IPS-15b (cell line): ENCODE measurements around the gene TRMT10C.
"Not testable (repeated sequence)": the region's sequence is repeated elsewhere in the genome, so short reads cannot be mapped to it uniquely, and the experiment has no call there.

ENCODE experiments used
- H3K27me3 ChIP-seq: one replicate; pipeline ENCODE4 v1.6.1; 2013; ENCODE audit warnings: low read length; ENCODE audit not compliant: control insufficient read depth, insufficient read depth
- H3K36me3 ChIP-seq: one replicate; pipeline ENCODE4 v1.6.1; 2013; ENCODE audit warnings: low read length; ENCODE audit not compliant: control insufficient read depth, insufficient read depth
- H3K4me1 ChIP-seq: one replicate; pipeline ENCODE4 v1.6.1; 2013; ENCODE audit warnings: mild to moderate bottlenecking, low read length; ENCODE audit not compliant: control insufficient read depth, insufficient read depth
- H3K4me3 ChIP-seq: one replicate; pipeline ENCODE4 v1.5.1; 2013; ENCODE audit warnings: low read depth, low read length
- H3K9ac ChIP-seq: one replicate; pipeline ENCODE4 v1.6.1; 2013; ENCODE audit warnings: low read depth, mild to moderate bottlenecking, low read length
- H3K9me3 ChIP-seq: one replicate; pipeline ENCODE4 v1.6.1; 2013; ENCODE audit warnings: mild to moderate bottlenecking, low read length; ENCODE audit not compliant: control insufficient read depth, insufficient read depth

TRMT10C gene

DNA sequence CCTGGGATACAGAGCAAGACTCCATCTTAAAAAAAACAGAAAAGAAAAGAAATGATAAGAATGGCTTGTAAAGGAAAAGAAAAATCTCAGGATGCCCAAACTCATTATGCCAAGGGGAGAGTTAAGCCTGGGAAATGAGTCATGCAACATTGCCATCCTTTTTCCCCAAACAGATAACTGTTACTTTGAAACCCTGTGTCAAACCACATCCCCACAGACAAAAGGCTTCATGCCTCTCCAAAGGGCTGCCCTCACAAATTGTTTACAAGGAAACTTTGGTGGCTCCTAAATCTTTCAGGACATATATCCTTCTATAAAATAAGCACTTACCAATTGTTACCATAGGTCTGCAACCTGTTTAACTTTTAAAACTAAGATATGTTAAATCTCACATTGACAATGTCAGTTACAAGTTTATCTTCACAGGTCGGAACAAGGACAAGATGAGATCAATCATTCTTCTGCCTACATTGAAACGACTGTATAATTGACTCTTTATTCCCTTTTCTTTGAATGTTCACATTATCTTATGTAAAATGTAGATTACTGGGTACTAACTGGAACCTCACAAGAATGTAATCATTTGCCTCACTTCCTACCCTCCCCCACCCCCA, 30.1 kb upstream of the TRMT10C start:
- H3K4me3 ChIP-seq: no peak overlapping the region
- no peaks in the 10 kb centered on the region for H3K27me3 ChIP-seq
- H3K4me1 ChIP-seq: no peaks in the 10 kb centered on the region
- no peaks in the 10 kb centered on the region for H3K9me3 ChIP-seq
- H3K36me3 ChIP-seq: no peaks in the 10 kb centered on the region
- no peak overlapping the region for H3K9ac ChIP-seq

DNA sequence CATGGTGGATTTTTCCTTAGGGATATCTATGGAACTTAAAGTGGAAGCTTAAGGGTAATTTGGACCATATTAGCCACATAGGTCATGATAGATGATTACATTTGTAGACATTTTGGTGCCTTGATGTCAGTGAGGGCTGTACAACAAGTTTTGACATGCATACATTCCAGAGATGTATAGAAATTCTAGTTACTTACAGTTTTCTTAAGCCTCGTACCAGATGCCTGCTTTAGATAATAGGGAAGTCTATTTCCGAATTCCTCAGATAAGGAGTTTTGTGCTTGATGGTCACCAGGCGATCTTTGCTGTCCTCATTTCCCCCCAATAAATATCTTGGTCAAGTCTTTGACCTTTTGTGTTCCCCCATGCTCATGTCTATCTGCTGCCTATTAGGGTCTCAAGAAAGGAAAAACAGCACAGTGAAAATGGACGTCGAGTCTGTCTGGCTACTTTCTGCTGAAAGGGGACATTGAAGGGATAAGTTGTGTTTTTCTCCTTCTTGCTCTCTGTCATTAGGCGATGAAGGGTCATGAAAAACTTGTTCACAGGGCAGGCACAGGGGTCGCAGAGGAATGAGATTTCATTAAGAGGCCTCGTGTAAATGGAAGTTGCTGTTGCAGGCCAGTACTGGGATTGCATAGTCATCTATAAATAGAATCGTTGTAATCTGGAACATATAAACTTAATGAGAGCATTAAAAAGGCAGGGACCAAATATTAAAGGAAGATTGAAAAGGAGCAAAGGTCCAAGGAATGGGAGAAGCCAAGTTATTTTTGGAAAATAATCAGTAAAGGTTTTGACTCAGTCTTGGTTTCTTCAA, 28.7 kb upstream of the TRMT10C start:
- Histone ChIP-seq H3K36me3 (no peaks in the 10 kb centered on the region), H3K9ac (no peak overlapping the region), H3K9me3 (no peaks in the 10 kb centered on the region), H3K27me3 (no peaks in the 10 kb centered on the region), H3K4me1 (no peaks in the 10 kb centered on the region), H3K4me3 (no peak overlapping the region)

DNA sequence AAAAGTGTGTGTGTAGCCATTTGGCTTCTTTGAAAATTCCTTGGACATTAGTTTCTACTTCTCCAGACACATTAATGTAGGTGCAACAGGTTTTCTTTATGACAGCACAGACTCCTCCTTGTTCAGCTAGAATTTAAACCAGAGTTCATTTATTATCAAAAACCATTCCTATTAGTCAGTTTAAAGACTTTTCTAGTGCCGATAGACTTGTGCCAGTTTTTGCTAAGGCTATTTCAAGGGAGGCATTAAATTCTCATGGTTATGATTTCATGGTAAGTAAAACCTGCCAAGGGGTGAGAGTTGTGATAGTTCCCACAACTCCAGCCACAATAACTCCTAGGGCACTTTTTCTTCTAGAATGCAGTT, 28.1 kb upstream of the TRMT10C start:
- no peaks in the 10 kb centered on the region for H3K27me3 ChIP-seq
- no peaks in the 10 kb centered on the region for H3K4me1 ChIP-seq
- no peaks in the 10 kb centered on the region for H3K36me3 ChIP-seq
- no peak overlapping the region for H3K9ac ChIP-seq
- H3K9me3 ChIP-seq: no peaks in the 10 kb centered on the region
- H3K4me3 ChIP-seq: no peak overlapping the region

DNA sequence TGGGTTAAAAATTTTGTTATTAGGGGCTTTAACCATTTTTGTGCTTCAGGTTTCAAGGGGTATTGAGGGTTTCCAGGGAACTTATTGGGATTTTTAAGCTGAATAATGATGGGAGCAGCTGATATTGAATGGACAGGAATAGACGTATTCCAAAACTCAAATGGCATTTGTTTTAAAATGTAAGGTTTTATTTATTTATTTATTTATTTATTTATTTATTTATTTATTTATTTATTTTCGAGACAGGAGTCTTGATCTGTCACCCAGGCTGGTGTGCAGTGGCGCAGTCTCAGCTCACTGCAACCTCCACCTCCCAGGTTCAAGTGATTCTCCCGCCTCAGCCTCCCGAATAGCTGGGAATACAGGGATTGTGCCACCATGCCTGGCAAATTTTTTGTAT, 26.4 kb upstream of the TRMT10C start:
- no peak overlapping the region for H3K4me3 ChIP-seq
- no peaks in the 10 kb centered on the region for H3K4me1 ChIP-seq
- H3K27me3 ChIP-seq: no peaks in the 10 kb centered on the region
- no peaks in the 10 kb centered on the region for H3K36me3 ChIP-seq
- H3K9ac ChIP-seq: no peak overlapping the region
- H3K9me3 ChIP-seq: no peaks in the 10 kb centered on the region

DNA sequence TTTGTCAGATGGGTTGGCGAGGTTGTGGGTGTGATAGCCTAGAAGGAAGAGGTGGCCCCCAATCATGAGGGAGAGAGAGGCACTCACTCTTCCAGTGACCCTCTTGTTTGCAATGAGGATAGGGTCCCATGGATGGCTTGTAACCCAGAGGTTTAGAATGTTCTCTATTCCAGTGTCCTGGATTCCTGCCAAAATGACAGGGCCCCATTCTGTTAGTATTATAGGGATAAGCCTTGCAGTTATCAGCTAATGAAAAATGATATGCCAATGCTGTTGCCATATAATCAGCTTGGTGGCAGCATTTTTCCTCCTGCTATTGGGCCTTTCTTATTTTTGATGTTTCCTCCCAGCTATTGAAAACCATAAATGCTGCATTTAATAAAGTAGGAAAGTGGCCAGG, 25.4 kb upstream of the TRMT10C start:
- Histone ChIP-seq H3K4me1 (no peaks in the 10 kb centered on the region), H3K4me3 (no peak overlapping the region), H3K9ac (no peak overlapping the region), H3K36me3 (no peaks in the 10 kb centered on the region), H3K27me3 (no peaks in the 10 kb centered on the region), H3K9me3 (no peaks in the 10 kb centered on the region)

- H3K9me3 ChIP-seq, H3K4me1 ChIP-seq, H3K4me3 ChIP-seq, H3K27me3 ChIP-seq, H3K36me3 ChIP-seq, H3K9ac ChIP-seq: not testable (repeated sequence)
These were observed 24.7 kb upstream of the TRMT10C start for GRCh38 chr3:101536955-101537354.

DNA sequence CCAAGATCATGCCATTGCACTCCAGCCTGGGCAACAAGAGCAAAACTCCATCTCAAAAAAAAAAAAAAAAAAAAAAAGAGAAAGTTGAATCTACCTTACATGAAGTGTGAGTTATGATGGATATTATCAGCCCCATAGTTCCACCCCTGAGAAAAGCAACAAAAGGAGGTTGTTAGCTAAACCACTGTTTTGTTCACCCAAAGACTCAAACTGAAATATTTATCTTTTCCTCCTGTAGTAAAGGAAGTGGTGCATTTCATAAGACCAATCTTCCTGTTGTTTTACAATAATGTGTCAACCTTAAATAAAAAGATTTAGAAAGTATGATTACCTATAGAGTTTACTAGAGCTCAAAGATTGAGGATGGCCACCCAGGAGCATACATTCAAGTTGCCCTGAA, 18.7 kb upstream of the TRMT10C start:
- Histone ChIP-seq H3K4me3 (no peak overlapping the region), H3K4me1 (peaks cover 6% of the 10 kb centered on the region), H3K36me3 (no peaks in the 10 kb centered on the region), H3K27me3 (no peaks in the 10 kb centered on the region), H3K9ac (no peak overlapping the region), H3K9me3 (peaks cover 3% of the 10 kb centered on the region)

DNA sequence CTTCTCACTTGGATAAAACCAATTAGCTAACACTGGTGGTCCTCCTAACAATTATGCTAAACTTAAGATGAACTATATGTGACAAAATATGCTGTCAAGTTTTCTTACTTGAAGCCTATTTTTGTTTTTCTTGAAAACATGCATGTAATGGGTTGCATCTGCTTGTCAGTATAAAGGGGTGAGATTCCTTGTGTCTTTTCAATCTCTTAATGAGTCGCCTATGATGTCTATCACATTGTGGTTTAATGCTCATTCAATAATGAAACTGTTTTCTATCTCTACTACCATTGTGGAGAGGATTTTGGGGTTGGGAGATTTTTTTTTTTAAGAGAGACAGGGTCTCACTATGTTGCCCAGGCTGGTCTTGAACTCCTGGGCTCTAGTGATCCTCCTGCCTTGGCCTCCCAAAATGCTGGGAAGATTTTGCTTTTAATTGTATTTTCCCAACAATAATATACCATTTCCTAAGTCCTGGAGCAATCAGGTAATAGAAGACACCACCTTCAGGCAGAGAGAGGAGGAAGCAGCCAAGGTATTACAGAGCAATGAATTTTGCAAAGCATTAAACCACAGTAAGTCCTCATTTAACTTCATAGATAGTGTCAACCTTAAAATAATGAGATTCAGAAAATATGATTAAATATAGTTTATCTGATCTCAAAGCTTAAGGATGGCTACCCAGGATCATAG, 17.4 kb upstream of the TRMT10C start:
- H3K9ac ChIP-seq: no peak overlapping the region
- H3K27me3 ChIP-seq: no peaks in the 10 kb centered on the region
- H3K36me3 ChIP-seq: no peaks in the 10 kb centered on the region
- peaks cover 3% of the 10 kb centered on the region for H3K9me3 ChIP-seq
- no peak overlapping the region for H3K4me3 ChIP-seq
- peaks cover 14% of the 10 kb centered on the region for H3K4me1 ChIP-seq

DNA sequence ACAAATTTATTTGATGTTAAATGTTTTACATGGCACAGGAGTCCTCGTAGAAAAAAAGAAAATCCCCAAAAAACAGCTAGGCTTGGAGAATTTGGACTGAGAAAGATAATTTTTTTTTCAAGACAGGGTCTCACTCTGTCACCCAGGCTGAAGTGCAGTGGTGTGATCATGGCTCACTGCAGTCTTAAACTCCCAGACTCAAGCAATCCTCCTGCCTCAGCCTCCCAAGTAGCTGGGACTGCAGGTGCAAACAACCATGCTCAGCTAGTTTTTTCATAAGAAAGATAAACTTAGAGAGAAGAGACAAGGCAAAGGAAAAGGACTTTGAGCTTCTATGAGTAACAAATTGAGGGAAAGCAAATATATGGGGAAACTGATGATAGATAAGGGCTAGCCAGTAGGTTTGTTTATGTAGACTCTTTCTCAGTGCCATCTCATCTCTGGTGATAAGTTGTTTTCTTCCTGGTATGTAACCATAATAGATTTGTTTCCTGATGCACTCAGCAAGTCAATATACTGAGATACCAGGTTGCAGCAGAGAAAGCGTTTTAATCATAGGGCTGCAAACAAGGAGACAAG, 13.1 kb upstream of the TRMT10C start:
- no peak overlapping the region for H3K9ac ChIP-seq
- peaks cover 5% of the 10 kb centered on the region for H3K9me3 ChIP-seq
- H3K4me1 ChIP-seq: peaks cover 13% of the 10 kb centered on the region
- no peaks in the 10 kb centered on the region for H3K27me3 ChIP-seq
- H3K36me3 ChIP-seq: no peaks in the 10 kb centered on the region
- no peak overlapping the region for H3K4me3 ChIP-seq

- peaks cover 10% of the 10 kb centered on the region for H3K4me1 ChIP-seq
These were observed 12.2 kb upstream of the TRMT10C start for GRCh38 chr3:101549473-101549872.

DNA sequence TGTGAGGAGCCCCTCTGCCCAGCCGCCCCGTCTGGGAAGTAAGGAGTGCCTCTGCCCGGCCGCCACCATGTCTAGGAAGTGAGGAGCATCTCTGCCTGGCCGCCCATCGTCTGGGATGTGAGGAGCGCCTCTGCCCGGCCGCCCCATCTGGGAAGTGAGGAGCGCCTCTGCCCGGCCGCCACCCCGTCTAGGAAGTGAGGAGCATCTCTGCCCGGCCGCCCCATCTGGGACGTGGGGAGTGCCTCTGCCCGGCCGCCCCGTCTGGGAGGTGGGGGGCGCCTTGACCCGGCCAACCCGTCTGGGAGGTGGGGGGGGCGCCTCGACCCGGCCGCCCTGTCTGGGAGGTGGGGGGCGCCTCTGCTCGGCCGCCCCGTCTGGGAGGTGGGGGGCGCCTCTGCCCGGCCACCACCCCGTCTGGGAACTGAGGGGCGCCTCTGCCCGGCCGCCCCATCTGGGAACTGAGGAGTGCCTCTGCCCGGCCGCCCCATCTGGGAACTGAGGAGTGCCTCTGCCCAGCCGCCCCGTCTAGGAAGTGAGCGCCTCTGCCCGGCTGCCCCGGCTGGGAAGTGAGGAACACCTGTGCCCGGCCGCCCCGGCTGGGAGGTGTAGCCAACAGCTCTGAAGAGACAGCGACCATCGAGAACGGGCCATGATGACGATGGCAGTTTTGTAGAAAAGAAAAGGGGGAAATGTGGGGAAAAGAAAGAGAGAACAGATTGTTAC, 10.1 kb upstream of the TRMT10C start:
- H3K4me3 ChIP-seq, H3K27me3 ChIP-seq, H3K36me3 ChIP-seq, H3K4me1 ChIP-seq, H3K9ac ChIP-seq, H3K9me3 ChIP-seq: not testable (repeated sequence)

More at GRCh38 chr3:101549473-101549872, 12.2 kb upstream of the TRMT10C start:
- no peaks in the 10 kb centered on the region for H3K27me3 ChIP-seq
- peaks cover 5% of the 10 kb centered on the region for H3K9me3 ChIP-seq
- H3K36me3 ChIP-seq: no peaks in the 10 kb centered on the region
- no peak overlapping the region for H3K4me3 ChIP-seq
- H3K9ac ChIP-seq: no peak overlapping the region
